ENCODE measurements around the gene ZMYND11.

The ZMYND11 gene

DNA sequence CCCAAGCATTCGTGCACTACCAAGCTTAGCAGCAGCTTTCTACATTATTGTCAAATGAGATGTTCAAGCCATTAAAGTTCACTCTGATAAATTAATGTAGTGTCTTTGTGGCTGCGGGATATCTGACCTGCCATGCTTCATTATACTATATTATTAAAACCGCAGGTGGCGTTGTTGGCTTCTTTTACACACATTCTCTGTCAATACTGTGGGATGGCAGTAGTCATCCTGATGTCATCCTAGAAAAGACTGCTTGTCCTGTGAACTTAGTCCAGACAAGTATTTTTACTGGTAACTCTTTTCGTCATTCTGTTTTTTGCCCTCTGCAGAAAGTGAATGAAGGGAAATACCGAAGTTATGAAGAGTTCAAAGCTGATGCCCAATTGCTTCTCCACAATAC is 103.9 kb downstream of the ZMYND11 start:
- no peak overlapping the region for H3K4me3 ChIP-seq (ENCODE audit: low read depth, low read length)
- no peak for DNase-seq (ENCODE audit: low read depth)
- TF ChIP-seq, protein P1, sequence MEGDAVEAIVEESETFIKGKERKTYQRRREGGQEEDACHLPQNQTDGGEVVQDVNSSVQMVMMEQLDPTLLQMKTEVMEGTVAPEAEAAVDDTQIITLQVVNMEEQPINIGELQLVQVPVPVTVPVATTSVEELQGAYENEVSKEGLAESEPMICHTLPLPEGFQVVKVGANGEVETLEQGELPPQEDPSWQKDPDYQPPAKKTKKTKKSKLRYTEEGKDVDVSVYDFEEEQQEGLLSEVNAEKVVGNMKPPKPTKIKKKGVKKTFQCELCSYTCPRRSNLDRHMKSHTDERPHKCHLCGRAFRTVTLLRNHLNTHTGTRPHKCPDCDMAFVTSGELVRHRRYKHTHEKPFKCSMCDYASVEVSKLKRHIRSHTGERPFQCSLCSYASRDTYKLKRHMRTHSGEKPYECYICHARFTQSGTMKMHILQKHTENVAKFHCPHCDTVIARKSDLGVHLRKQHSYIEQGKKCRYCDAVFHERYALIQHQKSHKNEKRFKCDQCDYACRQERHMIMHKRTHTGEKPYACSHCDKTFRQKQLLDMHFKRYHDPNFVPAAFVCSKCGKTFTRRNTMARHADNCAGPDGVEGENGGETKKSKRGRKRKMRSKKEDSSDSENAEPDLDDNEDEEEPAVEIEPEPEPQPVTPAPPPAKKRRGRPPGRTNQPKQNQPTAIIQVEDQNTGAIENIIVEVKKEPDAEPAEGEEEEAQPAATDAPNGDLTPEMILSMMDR (IDR thresholded peaks at IDR 0.05; ENCODE audit: insufficient read depth, low read depth, low read length, missing control alignments): no peak

DNA sequence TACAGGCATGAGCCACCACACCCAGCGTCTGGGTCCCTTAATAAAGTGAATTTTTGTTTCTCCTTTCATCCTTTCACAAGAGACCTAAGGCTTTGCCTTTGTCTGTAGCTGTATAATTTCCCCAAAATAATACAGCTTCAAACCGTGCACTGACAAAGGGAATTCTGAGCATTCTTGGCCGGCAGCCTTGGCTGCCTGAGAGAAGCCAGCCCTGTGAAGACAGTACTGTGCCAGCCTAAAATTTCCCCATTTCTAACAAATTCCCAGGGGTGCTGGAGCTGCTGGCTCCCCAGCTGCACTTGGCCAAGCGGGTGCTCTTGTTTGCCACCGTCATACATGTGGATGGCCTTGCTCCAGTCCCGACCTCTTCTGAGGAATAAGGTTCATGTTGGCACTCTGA is 106.2 kb downstream of the ZMYND11 start:
- TF ChIP-seq, protein P1 (IDR thresholded peaks at IDR 0.05; ENCODE audit: insufficient read depth, low read depth, low read length, missing control alignments): no peak
- DNase-seq (ENCODE audit: low read depth): no peak
- H3K4me3 ChIP-seq (ENCODE audit: low read depth, low read length): no peak overlapping the region

DNA sequence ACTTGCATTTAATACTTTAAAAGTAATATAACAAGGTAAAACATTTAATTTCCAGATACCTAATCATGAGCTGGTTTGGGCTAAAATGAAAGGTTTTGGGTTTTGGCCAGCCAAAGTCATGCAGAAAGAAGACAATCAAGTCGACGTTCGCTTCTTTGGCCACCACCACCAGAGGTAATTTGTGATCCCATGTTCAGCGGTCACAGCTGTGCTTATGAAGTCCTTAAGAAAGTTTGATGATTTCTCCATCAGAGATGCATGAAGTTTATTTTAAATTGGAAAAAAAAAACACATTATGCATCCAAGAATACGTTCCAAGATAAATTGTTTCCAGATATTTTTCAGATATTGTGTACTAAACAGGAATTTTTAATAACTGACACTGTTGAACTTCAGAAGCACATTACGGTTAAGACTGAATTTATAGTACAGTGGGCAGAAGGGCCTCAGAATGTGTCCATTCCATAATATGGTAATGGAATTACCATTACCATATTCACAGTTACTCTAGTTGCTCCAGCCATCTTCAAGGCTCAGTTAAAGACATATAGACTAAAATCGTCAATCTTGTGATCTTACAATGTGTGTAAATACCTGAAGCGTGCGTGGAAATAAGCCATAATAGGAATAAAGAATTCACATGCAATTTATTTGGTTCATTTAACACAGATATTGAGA is 106.8 kb downstream of the ZMYND11 start:
- H3K4me3 ChIP-seq (ENCODE audit: low read depth, low read length): no peak overlapping the region
- TF ChIP-seq, protein P1 (IDR thresholded peaks at IDR 0.05; ENCODE audit: insufficient read depth, low read depth, low read length, missing control alignments): no peak
- no peak for DNase-seq (ENCODE audit: low read depth)

DNA sequence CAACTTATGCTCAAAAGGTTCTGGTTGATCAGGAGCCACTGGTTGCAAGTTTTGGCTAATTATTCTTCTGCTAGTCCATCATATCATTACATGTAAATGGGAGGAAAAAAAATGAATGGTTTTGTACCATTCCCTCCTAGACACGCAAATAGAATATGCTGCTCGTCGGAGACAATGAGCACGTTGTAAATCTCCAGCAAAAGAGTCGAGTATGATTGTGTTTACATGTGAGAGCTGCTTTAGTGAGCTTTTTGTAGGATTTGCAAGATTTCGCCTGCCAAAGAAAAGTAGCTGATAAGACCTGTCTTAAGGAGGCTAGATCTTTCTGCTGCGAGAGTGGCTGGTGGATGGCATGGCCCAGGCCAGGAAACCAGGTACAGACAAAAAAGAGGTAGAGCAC is 109.0 kb downstream of the ZMYND11 start:
- no peak for DNase-seq (ENCODE audit: low read depth)
- TF ChIP-seq, protein P1 (IDR thresholded peaks at IDR 0.05; ENCODE audit: insufficient read depth, low read depth, low read length, missing control alignments): no peak
- H3K4me3 ChIP-seq (ENCODE audit: low read depth, low read length): no peak overlapping the region

DNA sequence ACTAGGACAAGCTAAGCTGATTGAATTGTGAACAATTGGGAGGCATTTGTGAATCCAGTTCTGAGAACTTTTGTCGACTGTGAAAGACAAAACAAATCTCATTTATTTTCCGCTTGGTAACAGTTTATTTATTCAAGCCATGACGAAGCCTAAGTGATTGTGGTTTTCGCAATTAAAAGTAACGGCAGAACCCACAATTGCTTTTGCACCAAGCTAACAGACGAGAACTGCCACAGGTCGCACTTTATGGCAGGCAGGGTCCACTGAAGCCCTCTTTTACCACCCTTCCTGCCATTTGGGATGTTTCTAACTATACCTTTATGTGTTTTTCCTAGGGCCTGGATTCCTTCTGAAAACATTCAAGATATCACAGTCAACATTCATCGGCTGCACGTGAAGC is 111.2 kb downstream of the ZMYND11 start:
- TF ChIP-seq, protein P1 (IDR thresholded peaks at IDR 0.05; ENCODE audit: insufficient read depth, low read depth, low read length, missing control alignments): no peak
- no peak overlapping the region for H3K4me3 ChIP-seq (ENCODE audit: low read depth, low read length)
- no peak for DNase-seq (ENCODE audit: low read depth)

DNA sequence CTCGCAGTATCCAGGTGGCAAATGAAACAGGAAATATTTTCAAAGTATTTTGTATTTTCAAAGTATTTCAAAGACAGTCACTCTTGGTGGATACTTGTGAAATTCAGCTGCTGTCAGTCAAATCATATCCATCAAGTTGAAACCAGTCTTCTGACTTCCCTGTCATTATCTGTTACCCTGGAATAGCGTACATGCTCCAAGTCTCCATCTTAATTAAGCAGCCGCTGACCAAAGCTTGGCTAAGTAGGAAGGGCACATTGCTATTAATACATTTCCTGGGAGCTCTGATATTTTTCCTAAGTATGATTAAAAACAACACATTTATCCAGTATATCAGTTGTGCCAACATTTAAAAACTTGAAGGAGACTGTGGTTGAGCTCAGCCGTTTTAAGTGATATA is 112.2 kb downstream of the ZMYND11 start:
- no peak overlapping the region for H3K4me3 ChIP-seq (ENCODE audit: low read depth, low read length)
- TF ChIP-seq, protein P1 (IDR thresholded peaks at IDR 0.05; ENCODE audit: insufficient read depth, low read depth, low read length, missing control alignments): no peak
- no peak for DNase-seq (ENCODE audit: low read depth)

DNA sequence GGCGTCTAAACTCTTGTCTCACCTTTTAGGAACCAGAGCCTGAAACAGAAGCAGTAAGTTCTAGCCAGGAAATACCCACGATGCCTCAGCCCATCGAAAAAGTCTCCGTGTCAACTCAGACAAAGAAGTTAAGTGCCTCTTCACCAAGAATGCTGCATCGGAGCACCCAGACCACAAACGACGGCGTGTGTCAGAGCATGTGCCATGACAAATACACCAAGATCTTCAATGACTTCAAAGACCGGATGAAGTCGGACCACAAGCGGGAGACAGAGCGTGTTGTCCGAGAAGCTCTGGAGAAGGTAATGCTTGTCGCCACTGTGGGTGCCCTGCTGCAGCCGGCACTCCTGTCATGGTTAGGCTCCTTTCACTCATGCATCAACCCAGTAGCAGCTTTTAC is 113.1 kb downstream of the ZMYND11 start:
- DNase-seq (ENCODE audit: low read depth): no peak
- TF ChIP-seq, protein P1 (IDR thresholded peaks at IDR 0.05; ENCODE audit: insufficient read depth, low read depth, low read length, missing control alignments): no peak
- no peak overlapping the region for H3K4me3 ChIP-seq (ENCODE audit: low read depth, low read length)
